ENCODE results near the gene GRM7.

The GRM7 gene

DNA sequence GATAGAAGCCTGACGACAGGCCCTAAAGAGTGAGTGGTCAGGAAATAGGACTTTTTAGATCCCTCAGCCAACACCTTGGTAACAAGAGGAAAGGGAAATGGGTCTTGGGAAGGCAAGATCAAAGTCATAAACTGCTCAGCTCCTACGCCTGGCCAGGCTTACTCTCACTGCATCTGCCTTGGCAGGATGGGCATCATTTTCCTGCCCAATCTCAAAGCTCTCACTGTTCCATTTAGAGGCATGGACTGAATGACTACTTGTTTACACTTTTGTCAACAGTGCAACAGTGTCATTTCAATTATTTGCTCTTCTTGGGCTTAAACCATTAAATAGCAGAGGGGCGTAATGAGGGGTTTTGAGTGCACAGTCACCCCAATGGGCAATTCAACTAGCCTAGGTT lies 808.7 kb downstream of the GRM7 start:
- no peak for DNase-seq

DNA sequence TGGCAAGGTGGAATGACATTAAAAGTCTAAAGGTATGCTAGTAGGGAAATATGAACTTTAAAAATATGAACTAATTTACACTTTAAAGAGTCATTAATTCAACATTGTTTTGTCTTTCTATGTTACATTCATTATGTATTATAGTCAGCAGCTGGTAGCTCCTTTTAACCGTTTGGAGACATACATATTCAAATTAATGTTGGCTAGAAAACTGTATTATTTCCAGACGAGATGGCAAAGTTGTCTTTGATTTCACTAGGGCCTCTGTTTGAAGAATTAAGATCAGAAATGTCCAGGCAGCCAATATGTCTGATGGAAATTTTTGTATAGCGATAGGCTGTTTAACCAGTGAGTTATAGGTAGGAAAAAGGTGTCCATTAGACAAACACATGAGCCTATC lies 817.6 kb downstream of the GRM7 start:
- Histone ChIP-seq H3K36me3 (no peaks in the 10 kb centered on the region), H3K27me3 (no peaks in the 10 kb centered on the region), H3K9me3 (no peaks in the 10 kb centered on the region), H3K4me1 (no peaks in the 10 kb centered on the region), H3K4me3 (ENCODE audit: low read depth, low read length) (no peak overlapping the region)
- no peak for DNase-seq
- TF ChIP-seq, protein P1, sequence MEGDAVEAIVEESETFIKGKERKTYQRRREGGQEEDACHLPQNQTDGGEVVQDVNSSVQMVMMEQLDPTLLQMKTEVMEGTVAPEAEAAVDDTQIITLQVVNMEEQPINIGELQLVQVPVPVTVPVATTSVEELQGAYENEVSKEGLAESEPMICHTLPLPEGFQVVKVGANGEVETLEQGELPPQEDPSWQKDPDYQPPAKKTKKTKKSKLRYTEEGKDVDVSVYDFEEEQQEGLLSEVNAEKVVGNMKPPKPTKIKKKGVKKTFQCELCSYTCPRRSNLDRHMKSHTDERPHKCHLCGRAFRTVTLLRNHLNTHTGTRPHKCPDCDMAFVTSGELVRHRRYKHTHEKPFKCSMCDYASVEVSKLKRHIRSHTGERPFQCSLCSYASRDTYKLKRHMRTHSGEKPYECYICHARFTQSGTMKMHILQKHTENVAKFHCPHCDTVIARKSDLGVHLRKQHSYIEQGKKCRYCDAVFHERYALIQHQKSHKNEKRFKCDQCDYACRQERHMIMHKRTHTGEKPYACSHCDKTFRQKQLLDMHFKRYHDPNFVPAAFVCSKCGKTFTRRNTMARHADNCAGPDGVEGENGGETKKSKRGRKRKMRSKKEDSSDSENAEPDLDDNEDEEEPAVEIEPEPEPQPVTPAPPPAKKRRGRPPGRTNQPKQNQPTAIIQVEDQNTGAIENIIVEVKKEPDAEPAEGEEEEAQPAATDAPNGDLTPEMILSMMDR (IDR thresholded peaks at IDR 0.05; ENCODE audit: low read depth, low read length) = no peak

More for the DNA sequence above, 808.7 kb downstream of the GRM7 start:
- Histone ChIP-seq H3K36me3 (no peaks in the 10 kb centered on the region), H3K27me3 (no peaks in the 10 kb centered on the region), H3K4me1 (no peaks in the 10 kb centered on the region), H3K4me3 (ENCODE audit: low read depth, low read length) (no peak overlapping the region), H3K9me3 (no peaks in the 10 kb centered on the region)
- TF ChIP-seq, protein P1 (IDR thresholded peaks at IDR 0.05; ENCODE audit: low read depth, low read length) = no peak

DNA sequence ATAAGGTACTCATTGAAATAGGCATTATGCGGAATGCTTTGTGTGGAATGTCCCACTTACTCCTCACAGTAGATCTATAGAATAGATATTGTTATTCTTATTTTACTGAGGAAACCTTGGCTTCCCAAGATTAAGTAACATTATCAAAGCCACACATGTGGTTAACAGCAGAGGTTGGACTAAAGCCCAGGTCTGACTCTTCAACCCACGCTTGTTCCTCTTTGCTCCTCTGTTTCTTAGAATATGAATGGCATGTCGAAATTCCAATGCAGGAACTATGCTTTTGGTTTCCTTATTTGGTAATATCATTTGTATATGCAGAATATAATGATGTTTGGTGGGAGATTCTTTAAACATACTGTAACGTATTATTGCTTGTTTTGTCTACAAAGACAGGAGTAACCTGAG lies 821.9 kb downstream of the GRM7 start:
- H3K36me3 ChIP-seq = no peaks in the 10 kb centered on the region
- no peaks in the 10 kb centered on the region for H3K4me1 ChIP-seq
- DNase-seq = no peak
- H3K9me3 ChIP-seq = no peaks in the 10 kb centered on the region
- no peak overlapping the region for H3K4me3 ChIP-seq (ENCODE audit: low read depth, low read length)
- no peaks in the 10 kb centered on the region for H3K27me3 ChIP-seq
- TF ChIP-seq, protein P1 (IDR thresholded peaks at IDR 0.05; ENCODE audit: low read depth, low read length) = no peak

DNA sequence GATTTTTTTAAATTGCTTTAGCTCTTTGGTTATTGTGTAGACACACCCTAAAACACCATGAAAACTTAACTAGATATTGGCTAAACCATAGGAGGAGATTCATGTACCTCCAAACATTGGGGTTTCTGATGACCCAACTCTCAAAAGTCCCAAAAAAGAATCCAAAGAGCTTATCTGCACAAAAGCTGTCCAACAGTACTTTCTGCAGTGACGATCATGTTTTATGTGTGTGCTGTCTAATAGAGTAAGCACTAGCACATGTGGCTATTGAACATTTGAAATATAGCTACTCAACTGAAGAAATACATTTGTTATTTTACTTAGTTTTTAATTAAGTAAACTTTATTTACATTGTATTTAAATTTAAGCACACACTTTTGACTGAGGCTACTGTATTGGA lies 822.5 kb downstream of the GRM7 start:
- no peaks in the 10 kb centered on the region for H3K27me3 ChIP-seq
- H3K36me3 ChIP-seq = no peaks in the 10 kb centered on the region
- H3K9me3 ChIP-seq = no peaks in the 10 kb centered on the region
- TF ChIP-seq, protein P1 (IDR thresholded peaks at IDR 0.05; ENCODE audit: low read depth, low read length) = no peak
- no peak overlapping the region for H3K4me3 ChIP-seq (ENCODE audit: low read depth, low read length)
- no peaks in the 10 kb centered on the region for H3K4me1 ChIP-seq
- DNase-seq = no peak

DNA sequence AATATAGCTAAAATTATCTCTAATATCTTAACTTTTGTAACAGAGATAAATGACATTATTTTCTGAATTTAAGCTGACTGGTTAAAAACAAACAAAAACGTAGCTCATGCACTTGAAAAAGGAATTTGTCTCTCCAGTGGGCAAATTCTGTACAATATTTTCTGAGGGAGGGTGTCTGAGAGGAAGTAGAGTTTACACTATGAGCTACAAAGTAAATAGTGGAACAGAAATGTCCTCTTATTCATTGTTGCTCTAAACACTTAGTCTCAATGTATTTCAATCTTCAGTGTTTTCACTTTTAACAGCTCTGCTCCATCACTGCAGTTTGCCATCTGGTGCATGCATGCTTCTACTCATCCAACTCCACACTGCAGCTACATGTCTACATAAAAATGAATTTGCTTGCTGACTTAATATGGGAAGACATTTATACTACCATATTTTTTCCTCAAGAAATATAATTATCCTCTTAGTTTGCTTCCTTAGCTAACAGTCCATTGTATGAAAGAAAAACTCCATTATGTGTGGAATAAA lies 823.3 kb downstream of the GRM7 start:
- TF ChIP-seq, protein P1 (IDR thresholded peaks at IDR 0.05; ENCODE audit: low read depth, low read length) = no peak
- H3K4me3 ChIP-seq (ENCODE audit: low read depth, low read length) = no peak overlapping the region
- no peak for DNase-seq
- H3K9me3 ChIP-seq = no peaks in the 10 kb centered on the region
- no peaks in the 10 kb centered on the region for H3K27me3 ChIP-seq
- no peaks in the 10 kb centered on the region for H3K4me1 ChIP-seq
- H3K36me3 ChIP-seq = no peaks in the 10 kb centered on the region

DNA sequence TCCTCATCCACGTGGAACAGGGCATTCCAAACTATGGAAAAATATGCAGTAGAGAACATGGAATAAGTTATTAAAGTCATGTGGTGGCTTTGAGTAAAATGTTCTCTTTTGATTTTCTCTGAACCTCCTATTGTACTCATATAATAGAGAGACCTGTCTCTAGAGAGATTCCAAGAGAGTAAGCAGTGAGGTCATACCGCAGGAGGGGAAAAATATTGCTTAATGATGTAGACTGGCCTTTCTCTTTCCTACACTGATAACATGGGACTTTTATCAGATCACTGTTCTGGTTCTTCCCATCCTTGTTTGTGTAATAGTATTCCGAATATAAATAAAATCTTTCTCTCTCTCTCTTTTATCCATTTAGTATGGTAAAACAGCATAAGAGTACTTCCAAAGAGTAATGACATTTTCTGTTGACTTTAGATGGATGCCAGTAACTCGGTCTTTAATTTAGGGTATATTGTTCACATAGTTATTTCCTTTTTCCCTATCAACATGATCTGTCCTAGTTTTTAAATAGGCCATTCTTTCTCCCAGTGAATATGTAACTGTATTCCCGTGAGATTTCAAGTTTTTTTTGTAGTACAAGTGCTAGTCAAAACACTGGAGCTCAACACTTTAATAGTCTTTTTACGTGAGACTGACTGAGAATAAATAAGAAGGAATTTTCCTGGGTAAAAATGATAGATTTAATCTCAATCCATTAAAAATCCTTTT lies 826.7 kb downstream of the GRM7 start:
- TF ChIP-seq, protein P1 (IDR thresholded peaks at IDR 0.05; ENCODE audit: low read depth, low read length) = no peak
- Histone ChIP-seq H3K36me3 (no peaks in the 10 kb centered on the region), H3K4me3 (ENCODE audit: low read depth, low read length) (no peak overlapping the region), H3K4me1 (no peaks in the 10 kb centered on the region), H3K27me3 (no peaks in the 10 kb centered on the region), H3K9me3 (no peaks in the 10 kb centered on the region)
- DNase-seq = no peak
